ENCODE results near the gene COMMD1.
"Not testable (repeated sequence)": the region's sequence is repeated elsewhere in the genome, so short reads cannot be mapped to it uniquely, and the experiment has no call there.

COMMD1 gene

GRCh38 chr2:61905372-61906185 lies at the start of gene COMMD1:
TSS of gene COMMD1 (plus strand) at chr2:61905674. CDS start at chr2:61905679, 5 bp downstream.
- peak; percentile 91 for DNase-seq

- peak; percentile 15 for DNase-seq
Observed at GRCh38 chr2:61857224-61857623, 48.2 kb upstream of the COMMD1 start.

- no peak for DNase-seq
Observed at GRCh38 chr2:61862085-61862484, 43.4 kb upstream of the COMMD1 start.

GRCh38 chr2:61866482-61867089 lies 38.9 kb upstream of the COMMD1 start:
- DNase-seq: not testable (repeated sequence)

- no peak for DNase-seq
Observed at GRCh38 chr2:61876400-61876799, 29.1 kb upstream of the COMMD1 start.

GRCh38 chr2:61877571-61878245 lies 27.8 kb upstream of the COMMD1 start:
- DNase-seq: no peak

- no peak for DNase-seq
Observed at GRCh38 chr2:61878761-61879160, 26.7 kb upstream of the COMMD1 start.

- not testable (repeated sequence) for DNase-seq
Observed at GRCh38 chr2:61879351-61879750, 26.1 kb upstream of the COMMD1 start.

GRCh38 chr2:61882850-61883249 lies 22.6 kb upstream of the COMMD1 start:
- DNase-seq: no peak

GRCh38 chr2:61885896-61886603 lies 19.4 kb upstream of the COMMD1 start:
- DNase-seq: no peak

GRCh38 chr2:61887717-61888266 lies 17.7 kb upstream of the COMMD1 start:
- DNase-seq: peak; percentile 44

- DNase-seq: peak; percentile 92
Observed at GRCh38 chr2:61888267-61889055, 17.0 kb upstream of the COMMD1 start, which contains the start of gene CCT4. TSS of gene CCT4 (minus strand) at chr2:61888656. CDS start at chr2:61888507, 149 bp downstream.

- no peak for DNase-seq
Observed at GRCh38 chr2:61898810-61899209, 6.7 kb upstream of the COMMD1 start.

GRCh38 chr2:61900281-61900680 lies 5.2 kb upstream of the COMMD1 start:
- no peak for DNase-seq

GRCh38 chr2:61906186-61906470 lies 654 bp downstream of the COMMD1 start:
- no peak for DNase-seq

- no peak for DNase-seq
Observed at GRCh38 chr2:61909116-61909515, 3.6 kb downstream of the COMMD1 start.

- DNase-seq: no peak
Observed at GRCh38 chr2:61910603-61911002, 5.1 kb downstream of the COMMD1 start.

- DNase-seq: no peak
Observed at GRCh38 chr2:61911510-61911909, 6.0 kb downstream of the COMMD1 start.

- not testable (repeated sequence) for DNase-seq
Observed at GRCh38 chr2:61914794-61915193, 9.3 kb downstream of the COMMD1 start.

GRCh38 chr2:61920548-61920947 lies 15.1 kb downstream of the COMMD1 start:
- no peak for DNase-seq

- DNase-seq: no peak
Observed at GRCh38 chr2:61922714-61923113, 17.2 kb downstream of the COMMD1 start.
